Spleen (tissue), 3 donors: Measurements from ENCODE around the gene ETS2.

ENCODE experiments used
- POLR2A ChIP-seq, 3 donors: fragments of 450-650 bp; IDR thresholded peaks; one replicate each; pipeline ENCODE4 v1.5.1; 2017; ENCODE audit warnings: antibody characterized with exemption in 3 of 3, mild to moderate bottlenecking in 1 of 3
- POLR2AphosphoS5 ChIP-seq, 3 donors: sonication (generic); formaldehyde crosslinking; IDR thresholded peaks; one replicate each; pipeline ENCODE4 v1.5.1; 2017; ENCODE audit warnings: antibody characterized with exemption in 3 of 3

- TF ChIP-seq POLR2AphosphoS5 (IDR thresholded peaks at IDR 0.05) (peak in 2 of 3 donors; percentile 60 to 73), POLR2A (IDR thresholded peaks at IDR 0.05) (no peak)
Observed at GRCh38 chr21:38819051-38819718, 13.5 kb downstream of the ETS2 start.
